GM13976 (cell line): Measurements from ENCODE around the gene ADIG.
"Not testable (repeated sequence)": the region's sequence is repeated elsewhere in the genome, so short reads cannot be mapped to it uniquely, and the experiment has no call there.

Source experiments
- DNase-seq: peaks from one replicate; pipeline ENCODE4 v3.0.0; 2012; ENCODE audit warnings: low spot score
- in situ Hi-C: fragments of 300-500 bp; cut with MboI; formaldehyde crosslinking; loops from one replicate; pipeline ENCODE4 v1.12.0; 2022; ENCODE audit warnings: low sequenced_read_pairs, mixed read lengths, inconsistent platforms; ENCODE audit not compliant: unreplicated experiment
- TF ChIP-seq, protein P1 (sequence below): IDR thresholded peaks from 2 replicates; pipeline ENCODE4 v1.5.1; 2012; ENCODE audit warnings: borderline replicate concordance, mild to moderate bottlenecking; ENCODE audit not compliant: insufficient read depth; ENCODE audit errors: extremely low read depth, missing control alignments, control extremely low read depth

The ADIG gene

DNA sequence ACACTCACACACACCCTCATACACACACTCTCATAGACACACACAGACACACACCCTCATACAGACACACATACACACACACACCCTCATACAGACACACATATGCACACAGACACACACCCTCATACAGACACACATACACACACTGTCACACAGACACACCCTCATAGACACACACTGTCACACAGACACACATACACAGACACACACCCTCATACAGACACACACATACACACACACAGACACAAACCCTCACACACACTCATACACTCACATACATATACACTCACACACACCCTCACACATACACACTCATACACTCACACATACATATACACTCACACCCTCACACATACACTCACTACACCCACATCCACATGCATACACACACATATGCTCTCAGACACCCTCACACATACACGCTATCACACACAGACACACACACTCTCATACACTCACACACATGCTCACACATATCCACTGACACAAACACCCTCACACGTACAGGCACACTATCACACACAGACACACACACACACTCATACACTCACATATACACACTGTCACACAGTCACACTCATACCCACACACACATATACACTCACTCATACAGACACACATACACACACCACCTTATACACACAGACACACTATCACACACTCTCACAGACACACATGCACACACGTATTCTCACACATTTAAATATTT is 9.1 kb downstream of the ADIG start:
- DNase-seq = no peak
- in situ Hi-C loops = no loop called here
- TF ChIP-seq, protein P1, sequence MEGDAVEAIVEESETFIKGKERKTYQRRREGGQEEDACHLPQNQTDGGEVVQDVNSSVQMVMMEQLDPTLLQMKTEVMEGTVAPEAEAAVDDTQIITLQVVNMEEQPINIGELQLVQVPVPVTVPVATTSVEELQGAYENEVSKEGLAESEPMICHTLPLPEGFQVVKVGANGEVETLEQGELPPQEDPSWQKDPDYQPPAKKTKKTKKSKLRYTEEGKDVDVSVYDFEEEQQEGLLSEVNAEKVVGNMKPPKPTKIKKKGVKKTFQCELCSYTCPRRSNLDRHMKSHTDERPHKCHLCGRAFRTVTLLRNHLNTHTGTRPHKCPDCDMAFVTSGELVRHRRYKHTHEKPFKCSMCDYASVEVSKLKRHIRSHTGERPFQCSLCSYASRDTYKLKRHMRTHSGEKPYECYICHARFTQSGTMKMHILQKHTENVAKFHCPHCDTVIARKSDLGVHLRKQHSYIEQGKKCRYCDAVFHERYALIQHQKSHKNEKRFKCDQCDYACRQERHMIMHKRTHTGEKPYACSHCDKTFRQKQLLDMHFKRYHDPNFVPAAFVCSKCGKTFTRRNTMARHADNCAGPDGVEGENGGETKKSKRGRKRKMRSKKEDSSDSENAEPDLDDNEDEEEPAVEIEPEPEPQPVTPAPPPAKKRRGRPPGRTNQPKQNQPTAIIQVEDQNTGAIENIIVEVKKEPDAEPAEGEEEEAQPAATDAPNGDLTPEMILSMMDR = no peak

DNA sequence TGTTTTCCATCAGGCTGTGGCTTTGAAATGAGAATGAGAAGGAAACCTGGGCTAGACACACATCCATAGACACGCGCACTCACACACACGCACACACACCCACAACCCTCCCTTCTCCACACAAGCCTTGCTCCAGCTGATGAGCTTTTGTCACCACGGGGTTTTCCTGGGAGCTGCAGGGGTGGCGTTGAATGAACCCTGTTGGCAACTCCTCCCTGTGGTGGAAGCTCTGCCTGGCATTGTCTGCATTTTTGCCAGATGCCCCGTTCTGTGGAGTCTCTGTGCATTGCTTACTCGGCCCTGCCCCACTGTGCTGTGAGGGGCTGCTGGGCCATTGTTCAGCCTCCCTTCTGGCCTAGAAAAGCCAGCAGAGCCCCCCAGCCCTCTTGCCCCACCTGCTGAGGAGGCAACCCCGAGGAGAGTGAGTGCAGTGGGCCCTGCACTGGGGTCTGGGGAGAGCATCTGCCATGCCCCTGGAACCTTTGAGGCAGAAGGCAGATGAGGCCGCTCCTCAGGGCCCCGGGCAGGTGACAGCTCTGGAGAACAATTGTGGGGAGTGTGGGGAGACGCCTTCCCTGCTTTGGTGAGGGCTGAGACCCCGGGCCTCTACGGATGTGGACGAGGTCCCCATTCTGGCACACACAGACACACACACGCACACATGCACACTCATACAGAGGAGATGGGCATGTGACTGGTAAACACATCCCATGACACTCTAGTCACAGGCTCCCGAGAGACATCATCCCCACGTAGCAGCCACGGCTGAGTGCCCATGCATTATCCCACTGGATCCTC is 9.9 kb downstream of the ADIG start:
- TF ChIP-seq, protein P1 = no peak
- in situ Hi-C loops = no loop called here
- DNase-seq = peak; percentile 10

DNA sequence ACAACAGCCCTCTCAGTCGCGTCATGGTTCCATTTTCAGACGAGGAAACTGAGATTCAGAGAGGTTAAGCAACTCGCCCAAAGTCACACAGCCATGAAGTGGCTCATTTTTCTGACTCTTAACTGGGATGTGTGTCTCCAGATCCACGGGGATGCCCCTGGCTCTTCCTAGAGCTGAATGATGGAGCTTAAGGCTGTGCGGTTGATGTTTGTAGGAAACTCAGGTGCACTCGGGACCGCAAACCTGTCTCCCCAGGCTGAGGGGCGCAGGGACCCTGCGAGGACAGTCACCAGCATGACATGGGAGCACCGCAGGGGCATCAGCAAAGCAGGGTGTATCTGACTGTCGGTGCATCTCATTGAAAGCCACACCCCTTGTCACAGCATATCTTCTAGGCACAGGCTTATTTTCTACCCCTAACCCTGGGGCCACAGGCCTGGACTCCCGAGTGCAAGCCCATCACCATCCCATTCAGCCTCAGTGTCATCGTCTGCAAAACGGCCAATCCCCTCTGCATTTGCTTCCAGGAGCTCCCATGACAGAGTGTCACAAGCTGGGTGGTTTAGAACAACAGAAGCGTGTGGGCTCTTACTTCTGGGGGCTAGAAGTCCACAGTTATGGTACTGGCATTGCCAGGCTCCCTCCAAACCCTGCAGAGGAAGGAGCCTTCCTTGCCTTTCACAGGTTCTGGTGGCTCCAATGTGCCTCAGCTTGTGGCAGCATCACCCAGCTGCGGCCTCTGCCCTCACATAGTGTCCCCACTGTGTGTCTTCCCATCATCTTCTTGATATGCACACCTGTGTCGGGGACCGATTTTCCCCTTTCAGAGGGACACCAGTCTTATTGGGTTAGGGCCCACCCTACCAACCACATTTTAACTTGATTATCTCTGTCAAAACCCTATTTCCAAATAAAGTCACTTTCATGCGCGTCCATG is 10.7 kb downstream of the ADIG start:
- in situ Hi-C loops = no loop called here
- DNase-seq = peak; percentile 9
- TF ChIP-seq, protein P1 = no peak

DNA sequence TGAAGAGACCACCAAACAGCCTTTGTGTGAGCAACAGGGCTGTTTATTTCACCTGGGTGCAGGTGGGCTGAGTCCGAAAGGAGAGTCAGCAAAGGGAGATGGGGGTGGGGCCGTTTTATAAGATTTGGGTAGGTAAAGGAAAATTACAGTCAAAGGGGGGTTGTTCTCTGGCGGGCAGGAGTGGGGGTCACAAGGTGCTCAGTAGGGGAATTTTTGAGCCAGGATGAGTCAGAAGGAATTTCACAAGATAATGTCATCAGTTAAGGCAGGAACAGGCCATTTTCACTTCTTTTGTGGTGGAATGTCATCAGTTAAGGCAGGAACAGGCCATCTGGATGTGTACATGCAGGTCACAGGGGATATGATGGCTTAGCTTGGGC is 11.4 kb downstream of the ADIG start:
- in situ Hi-C loops = not testable (repeated sequence)

DNA sequence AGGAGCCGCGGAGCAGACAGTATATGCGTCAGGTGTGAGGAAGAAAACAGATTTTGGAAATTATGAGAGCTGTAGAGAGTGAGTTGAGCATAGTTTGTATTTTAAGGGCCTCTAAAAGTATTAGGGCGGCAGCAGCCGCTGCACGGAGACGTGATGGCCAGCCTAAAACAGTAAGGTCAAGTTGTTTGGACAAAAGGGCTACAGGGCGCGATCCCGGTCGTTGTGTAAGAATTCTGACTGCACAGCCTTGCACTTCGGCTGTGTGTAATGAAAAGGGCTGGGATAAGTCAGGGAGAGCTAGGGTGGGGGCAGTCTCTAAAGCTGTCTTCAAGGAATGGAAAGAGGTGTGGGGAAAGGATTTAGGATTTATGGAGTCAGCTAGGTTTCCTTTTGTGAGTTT is 13.3 kb downstream of the ADIG start:
- in situ Hi-C loops, DNase-seq: not testable (repeated sequence)

More for the DNA sequence above, 11.4 kb downstream of the ADIG start:
- not testable (repeated sequence) for DNase-seq

DNA sequence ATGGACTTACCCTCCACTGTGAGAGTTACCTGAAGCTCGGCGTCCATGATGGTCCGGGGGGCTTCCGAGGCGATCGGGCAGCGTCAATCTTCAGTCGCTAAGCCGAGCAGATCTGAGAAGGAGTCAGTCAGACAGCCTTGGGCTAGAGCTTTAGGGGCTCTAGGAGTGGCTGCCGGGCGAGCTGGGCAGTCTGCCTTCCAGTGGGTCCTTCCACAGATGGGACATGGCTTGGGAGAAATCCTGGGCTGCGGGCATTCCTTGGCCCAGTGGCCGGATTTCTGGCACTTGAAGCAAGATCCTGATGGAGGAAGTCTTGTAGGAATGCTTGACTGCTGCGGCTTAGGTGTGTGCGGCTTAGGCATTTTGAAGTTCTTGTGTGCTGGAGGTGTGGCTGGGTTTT is 14.9 kb downstream of the ADIG start:
- in situ Hi-C loops, DNase-seq: not testable (repeated sequence)

DNA sequence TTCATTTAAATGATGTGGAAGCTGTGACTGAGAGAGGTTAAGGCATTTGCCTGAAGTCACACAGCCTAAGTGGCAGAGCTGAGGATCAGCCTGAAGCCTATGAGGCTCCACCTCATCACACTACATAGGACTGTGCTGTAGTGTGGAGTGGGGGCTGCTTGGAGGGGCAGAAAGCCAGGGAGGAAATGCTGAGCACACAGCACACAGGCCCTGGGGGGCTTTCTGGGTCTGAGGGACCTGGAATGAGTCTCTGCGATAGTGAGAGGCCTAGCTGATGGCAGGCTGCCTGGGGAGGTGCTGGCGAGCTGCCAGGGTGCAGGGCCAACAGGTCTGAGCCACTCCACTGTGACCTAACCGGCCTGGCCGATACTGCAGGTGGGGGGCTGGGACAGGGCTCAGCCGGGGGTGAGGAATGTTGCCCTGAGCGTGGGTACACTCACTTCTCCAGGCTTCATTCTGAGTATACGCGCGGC is 18.4 kb downstream of the ADIG start:
- TF ChIP-seq, protein P1 = no peak
- DNase-seq = no peak
- in situ Hi-C loops = no loop called here
